ENCODE data around the gene CADPS2. TPM values are rescaled to one million over a fixed set of nuclear protein-coding genes. Genes with fewer than 3 reads are reported as not detected.

Gene CADPS2
- total and polyA plus RNA-seq, 4 donors, result 16.0 to 76.7 (median 27.7) TPM

GRCh38 chr7:122914812-122915211, 28.6 kb upstream of the CADPS2 start:
- H3K4me1 ChIP-seq (ENCODE audit: control insufficient read depth in 5 of 5, insufficient read depth in 5 of 5, low read length in 5 of 5), result no peaks in the 10 kb centered on the region
- H3K9me3 ChIP-seq (ENCODE audit: control insufficient read depth in 4 of 4, insufficient read depth in 3 of 4, low read length in 3 of 4), result no peaks in the 10 kb centered on the region
- H3K9ac ChIP-seq (ENCODE audit: insufficient read depth in 1 of 2, low read length in 2 of 2), result no peak overlapping the region
- no peak overlapping the region for H3K4me3 ChIP-seq
- DNase-seq (no peak), ATAC-seq (ENCODE audit: insufficient read depth, low FRiP score) (no peak)
- WGBS, 2 donors, result 87 to 89% methylated on average over 9 of the region's 9 CpGs
- no peaks in the 10 kb centered on the region for H3K36me3 ChIP-seq (ENCODE audit: control insufficient read depth in 4 of 4, insufficient read depth in 4 of 4, low read length in 4 of 4)
- no peak for TF ChIP-seq CTCF (IDR thresholded peaks at IDR 0.05; ENCODE audit: control extremely low read depth, extremely low read depth)
- H3K27me3 ChIP-seq (ENCODE audit: control insufficient read depth in 3 of 3, insufficient read depth in 3 of 3, low read length in 2 of 3), result no peaks in the 10 kb centered on the region
- H3K27ac ChIP-seq (ENCODE audit: low read depth in 1 of 2, low read length in 1 of 2), result no peak overlapping the region

GRCh38 chr7:122913608-122914007, 27.3 kb upstream of the CADPS2 start:
- Histone ChIP-seq H3K36me3 (ENCODE audit: control insufficient read depth in 4 of 4, insufficient read depth in 4 of 4, low read length in 4 of 4) (no peaks in the 10 kb centered on the region), H3K27ac (ENCODE audit: low read depth in 1 of 2, low read length in 1 of 2) (no peak overlapping the region), H3K4me3 (no peak overlapping the region), H3K27me3 (ENCODE audit: control insufficient read depth in 3 of 3, insufficient read depth in 3 of 3, low read length in 2 of 3) (no peaks in the 10 kb centered on the region), H3K9me3 (ENCODE audit: control insufficient read depth in 4 of 4, insufficient read depth in 3 of 4, low read length in 3 of 4) (no peaks in the 10 kb centered on the region), H3K9ac (ENCODE audit: insufficient read depth in 1 of 2, low read length in 2 of 2) (no peak overlapping the region), H3K4me1 (ENCODE audit: control insufficient read depth in 5 of 5, insufficient read depth in 5 of 5, low read length in 5 of 5) (no peaks in the 10 kb centered on the region)
- DNase-seq (no peak), ATAC-seq (ENCODE audit: insufficient read depth, low FRiP score) (no peak)
- WGBS, 2 donors, result 86 to 88% methylated on average over 15 of the region's 15 CpGs
- no peak for TF ChIP-seq CTCF (IDR thresholded peaks at IDR 0.05; ENCODE audit: control extremely low read depth, extremely low read depth)

GRCh38 chr7:122902751-122903495, 16.7 kb upstream of the CADPS2 start:
- no peak for TF ChIP-seq CTCF (IDR thresholded peaks at IDR 0.05; ENCODE audit: control extremely low read depth, extremely low read depth)
- ATAC-seq (ENCODE audit: insufficient read depth, low FRiP score) (no peak), DNase-seq (no peak)
- no peak overlapping the region for H3K27ac ChIP-seq (ENCODE audit: low read depth in 1 of 2, low read length in 1 of 2)
- peaks cover 0 to 1% (median 0%) of the 10 kb centered on the region in 5 donors for H3K4me1 ChIP-seq (ENCODE audit: control insufficient read depth in 5 of 5, insufficient read depth in 5 of 5, low read length in 5 of 5)
- WGBS, 2 donors, result 68 to 77% methylated on average over 5 of the region's 5 CpGs
- peaks cover 0 to 3% (median 1%) of the 10 kb centered on the region in 4 donors for H3K9me3 ChIP-seq (ENCODE audit: control insufficient read depth in 4 of 4, insufficient read depth in 3 of 4, low read length in 3 of 4)
- H3K27me3 ChIP-seq (ENCODE audit: control insufficient read depth in 3 of 3, insufficient read depth in 3 of 3, low read length in 2 of 3), result no peaks in the 10 kb centered on the region
- no peak overlapping the region for H3K9ac ChIP-seq (ENCODE audit: insufficient read depth in 1 of 2, low read length in 2 of 2)
- H3K36me3 ChIP-seq (ENCODE audit: control insufficient read depth in 4 of 4, insufficient read depth in 4 of 4, low read length in 4 of 4), result no peaks in the 10 kb centered on the region
- no peak overlapping the region for H3K4me3 ChIP-seq

All from lung (tissue), 12 donors.